Activated T-cell treated with anti-CD3 and anti-CD28 coated beads for 1 hour (primary cell): Measurements from ENCODE around the gene TBC1D9.

Experiments
- DNase-seq: peaks from one replicate; pipeline ENCODE4 v3.0.0-alpha.2; 2020; ENCODE audit warnings: low read depth

Gene TBC1D9

DNA sequence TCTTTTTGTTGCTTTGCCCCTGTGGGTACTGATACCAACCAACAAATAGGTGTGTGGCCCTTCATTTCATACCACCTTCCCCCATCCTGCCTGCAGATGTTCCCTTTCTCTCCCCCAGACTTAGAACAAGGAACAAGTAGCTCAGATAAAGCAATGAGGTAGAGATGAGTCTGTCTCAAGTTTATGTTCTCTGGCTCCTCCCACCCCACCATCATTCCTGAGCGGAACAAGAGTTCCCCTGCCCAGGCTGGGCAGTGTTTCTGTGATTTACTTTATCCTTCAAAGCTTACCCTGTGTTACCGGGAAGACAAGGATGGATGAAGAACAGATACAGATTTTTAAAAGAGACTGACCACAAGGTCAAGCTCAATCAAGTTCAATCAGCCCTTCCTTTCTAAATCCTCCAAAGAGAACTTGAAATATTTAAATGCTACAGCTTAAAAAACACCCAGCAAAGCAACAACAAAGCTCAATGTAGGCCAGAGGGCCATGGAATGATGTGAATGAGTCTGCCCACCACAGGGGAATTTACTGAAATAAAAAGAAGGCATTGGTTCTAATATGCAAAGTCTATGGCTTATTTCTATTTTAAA is 107.4 kb downstream of the TBC1D9 start:
- no peak for DNase-seq

DNA sequence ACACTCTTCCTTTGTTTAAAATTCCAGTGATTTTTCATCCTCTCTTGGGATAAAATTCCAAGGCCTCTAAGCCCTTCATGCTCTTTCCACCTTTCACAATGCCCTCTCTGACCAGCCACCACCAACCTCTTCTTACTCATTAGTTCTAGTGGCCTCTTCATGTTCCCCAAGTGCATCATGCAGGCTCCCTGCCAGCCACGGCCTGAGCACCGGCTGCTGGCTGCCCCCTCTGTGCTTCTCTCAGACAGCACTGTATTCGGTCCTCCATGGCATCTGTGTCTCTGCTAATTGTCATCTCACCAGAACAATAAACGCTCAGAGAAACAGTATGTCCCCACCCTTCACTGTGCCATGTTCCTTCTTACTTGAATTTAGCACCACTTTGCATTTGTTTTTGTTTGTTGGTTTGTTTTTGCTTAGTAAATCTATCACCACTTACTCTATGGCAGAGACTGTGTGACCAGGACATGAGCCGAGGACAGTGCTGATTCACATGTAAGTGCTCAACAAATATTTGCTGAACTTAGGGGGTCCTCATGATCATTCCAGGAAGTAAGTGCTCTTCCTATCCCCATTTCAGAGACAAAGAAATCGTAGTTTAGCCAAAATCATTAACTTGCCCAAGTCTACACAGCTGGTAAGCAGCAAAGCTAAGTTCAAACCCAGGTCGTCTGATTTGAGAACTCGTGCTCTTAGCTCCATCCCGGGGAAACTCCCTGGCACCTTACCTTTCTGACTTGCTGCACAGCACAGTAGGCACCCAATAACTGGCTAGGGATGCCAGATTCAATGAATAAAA is 110.4 kb downstream of the TBC1D9 start:
- DNase-seq = no peak

DNA sequence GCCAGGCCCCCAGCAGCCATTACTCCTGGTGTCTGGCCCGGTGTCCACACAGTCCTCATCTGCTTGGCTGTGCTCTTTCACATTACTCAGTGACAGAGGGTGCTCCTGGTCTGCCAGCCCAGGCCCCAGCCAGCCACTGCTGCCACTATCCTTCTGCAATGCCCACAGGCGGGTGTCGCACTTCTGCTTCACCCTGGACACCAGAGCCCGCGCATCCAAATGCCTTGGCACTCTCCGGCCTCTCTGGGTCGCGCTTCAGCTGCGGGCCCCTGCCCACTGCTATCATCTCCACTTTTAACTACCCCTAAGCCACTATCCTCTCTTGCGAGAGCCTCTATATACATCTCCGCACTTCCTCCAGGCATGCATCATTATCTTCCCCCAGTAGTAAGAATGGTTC is 111.0 kb downstream of the TBC1D9 start:
- DNase-seq = no peak

DNA sequence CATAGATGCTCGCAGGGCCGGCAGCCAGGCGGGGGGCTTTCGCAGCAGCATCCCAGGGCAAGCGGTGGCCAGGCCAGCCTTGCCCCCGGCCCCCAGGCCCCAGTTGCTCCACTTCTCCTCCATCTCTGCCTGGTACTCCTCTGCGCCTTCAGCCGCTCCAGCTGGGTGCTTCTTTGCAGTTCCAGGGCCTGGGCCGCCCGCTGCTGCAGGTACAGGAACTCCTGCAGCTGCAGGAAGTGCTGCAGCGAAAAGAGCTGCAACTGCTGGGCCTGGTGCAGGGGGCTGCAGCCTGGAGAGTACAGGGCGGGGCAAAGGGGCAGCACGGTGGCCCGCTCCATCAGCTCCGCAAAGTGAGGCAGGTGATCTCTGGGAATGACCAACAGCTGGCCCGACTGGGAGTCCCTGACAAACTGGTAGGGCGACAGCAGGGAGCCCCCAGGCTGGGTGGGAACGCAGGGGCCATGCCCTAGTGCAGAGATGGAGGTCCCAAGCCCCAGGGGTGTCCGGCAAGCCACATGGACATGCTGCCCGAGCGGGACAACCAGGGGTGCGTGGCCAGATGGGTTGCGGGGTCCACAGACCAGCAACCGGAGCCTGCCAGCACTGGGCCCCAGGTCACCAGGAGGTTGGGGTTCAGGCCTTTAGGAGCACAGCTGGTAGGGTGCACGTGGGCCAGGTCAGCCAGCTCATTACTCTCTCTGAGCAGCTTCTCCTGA is 111.6 kb downstream of the TBC1D9 start:
- no peak for DNase-seq

DNA sequence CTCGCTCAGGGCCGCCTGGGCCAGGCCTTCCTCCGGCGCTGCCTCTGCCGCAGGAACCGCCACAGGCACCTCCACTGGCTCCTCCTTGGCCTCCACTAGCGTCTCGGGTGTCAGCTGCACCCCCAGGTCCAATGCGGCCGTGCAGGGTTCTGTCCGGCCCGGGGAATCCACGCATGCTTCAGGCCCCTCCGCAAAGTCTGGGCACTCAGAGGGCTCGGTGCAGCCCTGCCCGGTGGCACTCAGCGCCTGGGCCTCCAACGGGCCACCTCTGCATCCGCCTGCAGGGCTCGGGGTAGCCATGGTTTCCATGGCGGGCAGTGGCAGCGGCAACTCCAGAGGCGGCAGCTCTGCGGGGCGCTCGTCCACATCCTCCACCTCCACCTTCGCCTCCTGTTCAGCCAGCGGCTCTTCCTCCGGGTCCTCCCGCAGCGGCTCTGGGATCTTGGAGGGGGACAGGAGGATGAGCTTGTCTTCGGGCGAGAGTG is 112.6 kb downstream of the TBC1D9 start:
- DNase-seq = no peak

DNA sequence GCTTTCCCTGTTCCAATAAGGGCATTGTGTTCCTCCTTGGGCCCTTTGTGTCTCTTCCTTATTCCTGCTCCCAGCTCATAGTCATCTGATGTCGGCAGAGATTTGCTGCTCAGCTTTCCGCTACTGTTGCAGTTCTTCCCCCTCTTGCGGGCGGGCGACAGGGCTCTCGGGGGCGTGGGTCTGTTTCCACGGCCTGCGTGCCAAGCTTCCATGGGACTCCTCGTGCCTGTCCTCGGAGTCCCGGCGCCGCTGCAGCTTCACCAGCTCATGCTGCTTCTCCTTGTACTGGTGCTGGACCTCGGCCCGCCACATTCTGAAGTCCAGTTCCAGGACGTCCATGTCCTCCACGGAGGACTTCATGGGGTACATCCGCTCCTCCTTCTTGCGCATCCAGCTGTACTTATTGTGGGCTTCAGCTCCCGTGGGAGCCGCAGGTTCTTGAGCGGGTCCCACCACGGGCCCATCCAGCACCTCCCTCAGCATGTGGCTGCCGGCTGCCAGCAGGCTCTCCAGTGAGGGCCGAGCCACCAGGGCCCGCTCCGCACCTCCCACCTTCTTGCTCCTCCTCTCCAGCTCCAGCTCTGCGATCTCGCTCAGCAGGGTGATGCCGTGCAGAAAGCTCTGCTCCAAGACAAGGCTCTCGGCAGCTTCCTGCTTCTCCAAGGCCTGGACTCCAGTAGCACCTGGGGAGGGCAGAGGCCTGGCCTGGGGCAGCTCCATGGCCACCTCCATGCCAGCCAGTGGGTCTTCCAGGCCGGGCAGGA is 113.3 kb downstream of the TBC1D9 start:
- DNase-seq = no peak

DNA sequence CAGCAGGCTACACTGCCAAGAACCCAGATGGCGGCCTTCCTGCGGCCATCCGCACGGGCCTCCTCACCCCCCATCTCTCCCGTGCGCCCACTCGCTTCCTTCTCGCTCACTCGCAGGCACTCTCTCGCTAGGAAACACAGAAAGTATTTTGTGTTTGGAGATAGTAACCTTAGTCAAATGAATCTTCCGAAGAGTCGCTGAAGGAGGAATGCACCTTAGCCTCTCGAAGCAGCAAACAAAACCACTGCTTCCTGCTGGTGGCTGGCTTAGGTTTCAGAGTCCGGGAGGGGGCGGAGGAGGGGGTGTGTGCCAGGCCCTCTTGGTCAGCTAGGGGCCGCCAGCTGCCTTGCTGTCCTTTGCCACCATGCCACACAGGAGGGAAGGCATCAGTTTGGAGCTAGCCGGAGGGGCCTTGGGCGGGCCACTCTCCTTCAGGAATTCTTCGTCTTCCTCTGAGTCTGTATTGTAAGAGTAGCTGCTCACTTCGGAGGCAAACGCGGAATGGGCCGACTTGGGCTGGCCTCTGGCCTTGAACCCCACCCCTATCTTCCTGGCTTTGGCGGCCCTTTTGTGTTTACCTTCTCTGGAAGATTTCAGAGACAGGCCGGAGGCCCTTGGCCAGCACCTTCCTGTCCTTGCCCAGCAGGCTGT is 114.3 kb downstream of the TBC1D9 start:
- no peak for DNase-seq

DNA sequence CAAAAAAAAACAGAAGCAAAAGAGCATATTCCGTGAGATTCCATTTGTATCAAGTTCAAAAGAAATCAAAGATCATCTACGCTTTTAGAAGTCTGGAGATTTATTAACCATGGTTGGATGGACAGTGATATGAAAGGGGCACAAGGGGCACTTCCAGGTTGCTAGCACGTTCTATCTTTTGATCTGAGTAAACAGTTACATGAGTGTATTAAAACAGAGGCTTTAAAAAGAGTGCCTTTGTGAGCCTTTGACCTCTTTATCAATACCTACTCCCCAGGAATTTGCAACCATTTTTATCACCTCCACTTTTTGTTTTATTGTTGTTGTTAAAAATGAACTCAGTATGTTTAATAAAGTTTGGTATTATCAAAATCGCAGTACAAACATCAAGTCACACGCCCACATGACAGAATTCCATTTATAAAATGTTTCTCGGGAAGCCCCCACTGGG is 115.1 kb downstream of the TBC1D9 start:
- no peak for DNase-seq

DNA sequence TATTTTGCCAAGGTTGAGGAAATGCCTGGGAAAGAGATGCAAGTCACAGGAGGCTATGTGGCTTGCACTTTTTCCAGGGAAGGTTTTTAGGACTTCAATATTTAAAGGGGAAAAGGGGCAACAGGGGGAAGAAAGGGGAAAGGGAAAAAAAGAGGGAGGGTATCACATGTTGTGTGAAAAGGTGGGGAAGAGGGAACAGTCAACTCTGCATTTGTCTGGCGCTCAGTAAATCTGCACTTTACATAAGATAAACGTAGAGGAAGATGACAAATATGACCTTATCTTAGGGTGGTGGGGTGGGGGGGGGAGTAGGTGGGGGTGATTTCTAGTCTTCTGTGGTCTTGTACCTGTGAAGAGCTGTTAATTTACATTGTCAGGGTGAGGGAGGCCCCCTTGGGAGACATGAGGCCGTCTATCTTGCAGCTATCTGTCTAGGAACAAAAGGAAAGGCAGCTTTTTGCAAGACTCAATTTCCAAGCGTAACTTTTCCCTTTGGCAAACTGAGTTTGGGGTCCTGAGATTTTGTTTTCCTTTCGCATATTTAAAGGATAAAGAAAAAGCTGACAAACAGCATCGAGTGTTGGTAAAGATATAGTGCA is 115.9 kb downstream of the TBC1D9 start:
- no peak for DNase-seq

DNA sequence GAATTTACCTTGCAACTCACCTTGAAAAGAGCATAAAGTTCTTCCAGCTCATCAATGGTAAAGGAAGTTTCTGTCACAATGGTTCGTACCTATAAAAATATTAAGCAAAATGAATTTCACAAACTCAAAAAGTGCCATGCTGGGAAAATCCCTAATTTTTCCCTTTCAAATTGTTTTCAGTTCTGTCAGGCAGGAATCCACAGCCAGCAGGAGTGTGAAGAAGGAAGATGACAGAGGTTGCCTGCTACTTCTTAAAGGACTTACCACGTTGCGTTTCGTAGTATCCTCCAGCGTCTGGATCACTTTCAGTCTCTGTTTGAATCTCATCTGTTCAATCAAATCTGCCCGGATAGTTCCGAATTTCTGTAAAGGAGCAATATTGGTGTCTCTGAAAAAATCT is 117.1 kb downstream of the TBC1D9 start:
- DNase-seq = no peak

DNA sequence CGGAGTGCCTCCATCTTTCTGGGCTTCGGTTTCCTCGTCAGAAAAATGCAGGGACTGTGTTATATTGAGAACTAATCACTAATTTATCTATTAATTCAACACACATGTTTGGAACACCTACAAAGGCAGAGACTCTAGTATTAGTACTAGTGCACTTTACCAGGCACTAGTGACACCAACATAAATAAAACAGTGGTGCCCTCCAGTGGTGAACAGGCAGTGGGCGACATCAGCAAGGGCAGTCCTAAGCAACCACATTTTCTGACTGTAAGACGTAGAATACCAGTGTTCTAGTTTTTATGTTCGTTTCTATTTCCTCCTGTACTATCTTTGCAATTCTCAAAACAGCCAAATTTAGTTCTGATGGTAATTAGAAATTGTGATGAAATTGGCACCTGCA is 118.3 kb downstream of the TBC1D9 start:
- no peak for DNase-seq

DNA sequence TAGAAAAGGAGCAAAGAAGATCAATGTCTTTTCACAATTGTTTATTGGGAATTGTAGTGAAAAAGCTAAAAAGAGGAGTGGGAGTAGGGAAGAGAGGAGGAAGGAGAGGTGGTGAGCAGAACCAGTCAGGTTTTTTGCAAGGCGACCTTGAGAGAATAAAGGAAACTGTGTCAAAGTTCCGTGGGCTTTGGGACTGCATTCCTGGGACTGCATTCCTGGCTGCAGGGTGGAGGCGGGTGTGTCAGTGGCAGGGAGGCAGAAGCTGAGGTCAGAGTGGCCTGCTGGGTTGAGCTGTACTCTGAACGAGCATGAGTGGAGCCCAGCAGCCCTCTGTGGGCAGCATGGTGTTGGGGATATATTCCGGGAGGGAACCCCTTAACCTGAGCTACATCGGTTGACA is 120.6 kb downstream of the TBC1D9 start:
- no peak for DNase-seq

DNA sequence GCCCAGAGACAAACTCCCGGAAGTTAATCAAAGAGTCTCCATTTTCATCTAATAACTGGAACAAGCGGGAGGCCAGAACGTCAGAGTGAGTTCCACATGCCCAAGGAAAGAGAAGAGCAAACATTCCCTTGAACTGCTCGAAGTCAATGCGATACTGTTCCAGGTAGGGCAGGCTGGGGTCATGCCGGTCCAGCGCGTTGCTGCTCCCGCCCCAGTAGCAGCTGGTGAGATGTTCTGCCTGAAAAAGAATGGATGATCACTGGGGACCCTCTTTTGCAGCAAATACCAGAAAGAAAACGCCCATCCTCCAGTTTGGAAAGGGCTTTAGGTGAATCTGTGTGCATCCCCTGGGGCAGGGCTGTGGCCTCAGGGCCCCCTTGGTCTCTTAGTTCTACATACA is 122.2 kb downstream of the TBC1D9 start:
- no peak for DNase-seq

DNA sequence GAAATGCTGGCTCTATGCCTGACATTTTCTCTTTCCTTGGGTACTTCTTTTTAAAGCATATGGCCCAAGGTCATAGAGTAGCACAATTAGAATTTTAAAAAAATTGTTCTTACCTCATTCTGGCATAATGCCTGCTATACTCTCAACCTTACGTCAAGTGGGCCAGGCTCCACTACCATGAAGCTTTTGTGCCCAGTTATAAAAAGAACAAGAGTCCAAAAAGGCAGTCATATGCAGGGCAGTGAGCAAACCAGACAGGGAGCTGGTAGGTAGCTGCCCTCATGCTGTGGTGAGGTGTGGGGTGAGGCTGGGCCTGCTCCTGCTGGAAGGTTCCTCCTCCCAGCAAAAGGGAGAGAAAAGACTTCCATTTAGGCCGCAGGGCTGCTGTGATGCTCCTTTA is 123.1 kb downstream of the TBC1D9 start:
- no peak for DNase-seq

DNA sequence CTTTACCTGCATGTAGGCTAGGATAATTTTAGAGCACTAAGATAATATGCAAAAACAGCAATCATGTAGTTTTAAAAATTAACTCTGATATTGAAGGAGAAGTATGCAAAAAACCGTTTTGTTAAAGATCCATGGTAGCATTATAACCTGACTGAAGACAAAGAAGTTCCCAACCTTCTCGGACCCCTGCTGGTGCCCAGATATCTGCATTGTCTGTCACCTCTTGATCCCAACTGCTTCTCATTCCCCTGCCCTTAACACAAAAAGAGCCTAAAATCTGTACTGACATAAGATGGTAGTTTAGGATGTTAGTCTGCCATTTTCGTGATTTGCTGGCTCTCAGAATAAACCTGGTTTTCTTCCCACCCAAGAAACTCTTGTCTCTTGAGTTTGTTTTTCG is 125.9 kb downstream of the TBC1D9 start:
- no peak for DNase-seq

DNA sequence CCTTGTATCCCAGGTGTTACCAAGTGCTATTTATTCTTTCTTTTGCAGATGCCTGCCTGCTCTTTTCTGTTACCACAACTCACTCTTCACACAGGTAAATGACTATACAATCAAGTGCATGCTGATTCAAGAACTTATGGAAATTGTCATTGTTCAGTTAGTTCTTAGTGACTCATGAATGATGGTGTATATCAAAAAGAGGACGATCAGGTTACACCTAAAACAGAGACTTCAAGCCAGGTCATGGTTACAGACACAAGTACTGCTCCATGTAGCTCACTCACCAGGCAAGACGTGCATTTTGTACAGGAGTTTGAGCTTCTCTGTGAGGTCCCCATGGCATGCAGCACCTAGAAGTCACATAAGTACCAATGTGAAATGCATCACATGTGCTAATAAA is 128.2 kb downstream of the TBC1D9 start:
- DNase-seq = no peak

DNA sequence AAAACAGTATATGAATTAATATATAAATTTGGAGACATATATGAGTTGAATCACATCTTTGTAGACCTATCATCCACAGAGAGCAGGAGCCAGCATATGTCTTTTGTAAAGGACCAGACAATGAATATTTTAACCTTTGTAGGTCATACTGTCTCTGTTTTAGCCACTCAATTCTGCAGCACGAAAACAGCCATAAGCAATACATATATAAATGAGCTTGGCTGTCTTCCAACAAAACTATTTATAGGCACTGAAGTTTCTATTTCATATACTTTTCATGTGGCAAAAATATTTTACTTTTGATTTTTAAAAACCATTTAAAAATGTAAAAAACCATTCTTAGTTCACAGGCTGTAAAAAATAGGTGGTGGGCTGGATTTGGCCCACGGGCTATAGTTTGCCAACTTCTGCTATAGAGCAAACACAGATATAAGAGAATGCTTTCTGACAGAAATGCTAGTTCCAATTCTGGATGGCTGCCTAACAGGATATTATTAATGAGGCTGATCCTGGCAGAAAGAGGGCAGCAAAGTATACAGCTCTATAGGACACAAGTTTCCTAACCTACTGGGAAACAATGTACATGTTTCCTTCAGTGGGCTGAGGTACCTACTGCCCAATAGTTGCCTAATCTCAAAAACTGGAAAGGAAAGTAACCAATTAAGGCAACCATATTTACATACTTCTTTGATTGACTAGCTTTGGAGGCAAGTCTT is 129.4 kb downstream of the TBC1D9 start:
- no peak for DNase-seq

DNA sequence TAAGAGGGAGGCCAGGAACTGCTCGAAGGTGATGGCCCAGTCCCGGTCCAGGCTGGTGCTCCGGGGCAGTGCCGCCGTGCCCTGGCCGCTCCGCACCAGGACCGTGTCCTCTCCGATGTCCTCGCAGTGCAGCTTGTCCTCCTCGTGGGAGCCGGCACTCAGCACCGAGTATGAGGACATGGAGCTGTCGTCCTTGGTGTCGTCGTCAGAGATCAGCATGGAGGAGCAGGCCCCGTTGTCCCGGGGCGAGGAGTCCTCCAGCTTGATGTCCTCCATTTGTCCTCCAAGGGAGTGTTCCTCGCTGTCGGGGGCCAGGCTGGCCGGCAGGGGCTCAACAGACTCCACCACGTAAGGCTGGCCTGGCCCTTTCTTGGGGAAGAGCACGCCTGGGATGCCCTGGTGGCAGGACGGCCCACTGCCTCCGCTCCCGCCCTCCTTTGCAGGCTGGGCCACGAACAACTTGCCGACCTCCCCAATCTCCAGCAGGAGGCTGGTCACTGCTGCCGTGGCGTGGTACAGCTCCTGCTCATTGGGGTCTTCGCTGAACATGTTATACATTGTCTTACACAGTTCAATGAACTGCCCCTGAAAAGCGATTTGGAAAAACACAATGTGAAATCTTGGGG is 133.7 kb downstream of the TBC1D9 start:
- DNase-seq = no peak

DNA sequence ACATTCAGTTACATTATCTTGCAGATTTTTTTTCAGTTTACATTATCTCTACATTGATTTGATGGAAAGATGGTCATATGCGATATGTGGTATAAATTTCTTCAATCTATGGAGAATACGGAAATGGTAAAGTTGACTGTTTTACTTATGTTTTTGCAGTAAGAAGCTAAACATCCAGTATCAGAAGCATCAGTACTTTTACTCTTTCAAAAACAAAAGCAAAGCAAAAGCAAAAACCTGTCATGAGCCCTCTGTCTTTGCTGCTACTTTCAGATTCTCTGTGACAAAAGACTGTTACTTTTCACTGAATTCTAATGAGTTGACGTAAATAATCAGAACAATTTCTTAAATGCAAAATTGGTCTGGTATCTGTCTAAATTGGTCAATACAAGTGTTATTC is 135.0 kb downstream of the TBC1D9 start:
- no peak for DNase-seq
